ENCODE results near the gene SLC8A1. TPM values are rescaled to one million over a fixed set of nuclear protein-coding genes. Genes with fewer than 3 reads are reported as not detected.

SLC8A1 gene
- total and polyA plus RNA-seq, 2 donors (not counting 1 experiment from before 2014, with no cell fraction given): 0.07 to 0.20 TPM

DNA sequence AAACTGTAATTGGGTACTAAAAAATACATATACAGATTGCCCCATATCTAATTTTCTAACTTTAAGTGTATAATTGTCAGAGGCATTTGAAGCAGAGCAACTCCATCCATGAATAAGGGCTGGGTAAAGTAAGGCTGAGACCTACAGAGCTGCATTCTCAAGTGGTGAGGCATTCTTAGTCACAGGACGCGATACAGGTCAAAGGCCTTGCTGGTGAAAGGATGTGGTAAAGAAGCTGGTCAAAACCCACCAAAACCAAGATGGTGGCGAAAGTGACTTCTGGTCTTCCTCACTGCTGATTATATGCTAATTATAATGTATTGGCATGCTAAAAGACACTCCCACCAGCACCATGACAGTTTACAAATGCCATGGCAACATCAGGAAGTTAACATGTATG is 50.0 kb downstream of the SLC8A1 start:
- ATAC-seq (ENCODE audit: low read depth): no peak
- no peaks in the 10 kb centered on the region for H3K9me3 Mint-ChIP-seq (ENCODE audit: insufficient read depth)
- H3K4me1 Mint-ChIP-seq: no peaks in the 10 kb centered on the region
- Histone ChIP-seq H3K27me3 (replicated peaks in 1 of 4; ENCODE audit: control extremely low read depth in 1 of 4, control insufficient read depth in 3 of 4, insufficient read depth in 4 of 4, low read length in 3 of 4) (no peaks in the 10 kb centered on the region), H3K4me2 (replicated peaks; ENCODE audit: low read depth, low read length, poor library complexity, severe bottlenecking) (no peak overlapping the region), H2AFZ (ENCODE audit: insufficient read depth, low read depth, low read length, poor library complexity, severe bottlenecking) (no peak overlapping the region), H3K4me1 (ENCODE audit: control insufficient read depth in 2 of 2, insufficient read depth in 2 of 2, low read length in 2 of 2) (no peaks in the 10 kb centered on the region), H3K9me3 (ENCODE audit: control extremely low read depth in 1 of 3, control insufficient read depth in 2 of 3, insufficient read depth in 1 of 3, low read length in 2 of 3) (no peaks in the 10 kb centered on the region), H3K36me3 (replicated peaks in 1 of 2; ENCODE audit: control extremely low read depth in 1 of 2, control insufficient read depth in 1 of 2, extremely low read depth in 1 of 2, insufficient read depth in 2 of 2, low read length in 1 of 2) (no peaks in the 10 kb centered on the region), H4K20me1 (ENCODE audit: control insufficient read depth, insufficient read depth, low read length, poor library complexity, severe bottlenecking) (no peaks in the 10 kb centered on the region), H3K79me2 (ENCODE audit: control insufficient read depth, insufficient read depth, low read length) (no peaks in the 10 kb centered on the region), H3K9ac (ENCODE audit: low read length) (no peak overlapping the region), H3K4me3 (ENCODE audit: control extremely low read depth in 1 of 5, extremely low read depth in 1 of 5, insufficient read depth in 1 of 5, low read depth in 2 of 5, low read length in 4 of 5) (no peak overlapping the region), H3K27ac (ENCODE audit: low read length in 2 of 2) (no peak overlapping the region)
- TF ChIP-seq EZH2 (IDR thresholded peaks at IDR 0.05; ENCODE audit: borderline replicate concordance, insufficient read depth, low read depth, low read length, poor library complexity, severe bottlenecking): no peak
- no peak for TF ChIP-seq CTCF (IDR thresholded peaks at IDR 0.05)
- H3K27me3 Mint-ChIP-seq: no peaks in the 10 kb centered on the region
- POLR2A ChIA-PET: no interaction called here
- 100% methylated on average over 1 of the region's 3 CpGs for WGBS (ENCODE audit: insufficient coverage)
- no peak overlapping the region for H3K4me3 Mint-ChIP-seq
- no peak for DNase-seq
- intact Hi-C loops (cut with micrococcal nuclease): no loop called here
- H3K27ac Mint-ChIP-seq: no peak overlapping the region
- CTCF ChIA-PET: no interaction called here

- Mint-ChIP-seq H3K27ac (no peak overlapping the region), H3K4me3 (no peak overlapping the region), H3K4me1 (no peaks in the 10 kb centered on the region), H3K27me3 (no peaks in the 10 kb centered on the region), H3K9me3 (ENCODE audit: insufficient read depth) (no peaks in the 10 kb centered on the region)
- no peak overlapping the region for H3K9ac ChIP-seq (ENCODE audit: low read length)
- TF ChIP-seq EZH2 (IDR thresholded peaks at IDR 0.05; ENCODE audit: borderline replicate concordance, insufficient read depth, low read depth, low read length, poor library complexity, severe bottlenecking): no peak
- no peak for TF ChIP-seq CTCF (IDR thresholded peaks at IDR 0.05)
- H3K79me2 ChIP-seq (ENCODE audit: control insufficient read depth, insufficient read depth, low read length): no peaks in the 10 kb centered on the region
- no peaks in the 10 kb centered on the region for H3K4me1 ChIP-seq (ENCODE audit: control insufficient read depth in 2 of 2, insufficient read depth in 2 of 2, low read length in 2 of 2)
- intact Hi-C loops (cut with micrococcal nuclease): no loop called here
- H3K4me2 ChIP-seq (replicated peaks; ENCODE audit: low read depth, low read length, poor library complexity, severe bottlenecking): no peak overlapping the region
- no peaks in the 10 kb centered on the region for H3K36me3 ChIP-seq (replicated peaks in 1 of 2; ENCODE audit: control extremely low read depth in 1 of 2, control insufficient read depth in 1 of 2, extremely low read depth in 1 of 2, insufficient read depth in 2 of 2, low read length in 1 of 2)
- ChIA-PET POLR2A (no interaction called here), CTCF (no interaction called here)
- DNase-seq (no peak), ATAC-seq (ENCODE audit: low read depth) (no peak)
- no peaks in the 10 kb centered on the region for H3K27me3 ChIP-seq (replicated peaks in 1 of 4; ENCODE audit: control extremely low read depth in 1 of 4, control insufficient read depth in 3 of 4, insufficient read depth in 4 of 4, low read length in 3 of 4)
- H2AFZ ChIP-seq (ENCODE audit: insufficient read depth, low read depth, low read length, poor library complexity, severe bottlenecking): no peak overlapping the region
- H3K9me3 ChIP-seq (ENCODE audit: control extremely low read depth in 1 of 3, control insufficient read depth in 2 of 3, insufficient read depth in 1 of 3, low read length in 2 of 3): no peaks in the 10 kb centered on the region
- no peak overlapping the region for H3K4me3 ChIP-seq (ENCODE audit: control extremely low read depth in 1 of 5, extremely low read depth in 1 of 5, insufficient read depth in 1 of 5, low read depth in 2 of 5, low read length in 4 of 5)
- no peak overlapping the region for H3K27ac ChIP-seq (ENCODE audit: low read length in 2 of 2)
- WGBS (ENCODE audit: insufficient coverage): 73% methylated on average over 2 of the region's 3 CpGs
- no peaks in the 10 kb centered on the region for H4K20me1 ChIP-seq (ENCODE audit: control insufficient read depth, insufficient read depth, low read length, poor library complexity, severe bottlenecking)
Observed at GRCh38 chr2:40400336-40400953, 51.4 kb downstream of the SLC8A1 start.

All from B cell (primary cell).